RPMI7951 (cell line): ENCODE data around the gene JPT1. TPM values are rescaled to one million over a fixed set of nuclear protein-coding genes. Genes with fewer than 3 reads are reported as not detected.
"Not testable (repeated sequence)": the region's sequence is repeated elsewhere in the genome, so short reads cannot be mapped to it uniquely, and the experiment has no call there.

Source experiments
- DNase-seq: peaks from one replicate; pipeline ENCODE4 v3.0.0-alpha.2; 2012; ENCODE audit warnings: low read depth
- total RNA-seq: library from RNA; depleted of rRNA; stranded (reverse); fragments of >200 nt; shearing (Covaris generic); gene quantifications from 2 replicates; pipeline ENCODE4 v1.2.3, GENCODE V29; 2014

JPT1 gene
- total RNA-seq, 1 experiment from 2014 or later: 281 TPM

- peak; percentile 55 for DNase-seq
These were observed 23.6 kb downstream of the JPT1 start for GRCh38 chr17:75130632-75131277.

DNA sequence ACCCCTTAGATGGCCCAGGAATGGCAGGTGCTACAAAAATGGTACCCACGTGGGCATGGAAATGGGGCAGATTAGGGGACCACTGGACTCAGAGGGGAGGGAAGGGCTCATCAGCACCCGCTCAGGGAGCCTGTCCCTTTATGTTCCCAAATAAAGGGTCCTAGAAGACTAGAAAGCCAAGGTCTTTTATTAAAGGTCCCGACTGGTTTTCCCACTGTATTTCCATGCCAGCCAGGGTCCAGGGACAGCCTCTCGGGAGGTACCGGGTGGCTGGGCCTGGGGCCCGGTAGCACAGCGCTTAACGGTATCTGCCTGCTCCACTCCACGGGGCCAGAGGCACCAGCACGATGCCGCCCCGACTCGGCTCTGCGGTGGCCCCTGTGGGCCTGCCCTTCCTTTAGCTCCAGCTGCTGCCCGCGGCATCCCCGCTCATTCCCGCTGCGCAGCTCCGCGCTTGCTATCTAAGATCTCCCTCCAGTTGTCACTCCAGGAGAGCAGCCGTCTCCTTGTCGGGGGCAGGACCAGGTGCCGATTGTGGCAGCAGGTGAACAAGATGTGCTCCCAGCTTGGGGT lies 24.2 kb downstream of the JPT1 start:
- no peak for DNase-seq

- no peak for DNase-seq
These were observed 24.7 kb downstream of the JPT1 start for GRCh38 chr17:75129576-75129975.

DNA sequence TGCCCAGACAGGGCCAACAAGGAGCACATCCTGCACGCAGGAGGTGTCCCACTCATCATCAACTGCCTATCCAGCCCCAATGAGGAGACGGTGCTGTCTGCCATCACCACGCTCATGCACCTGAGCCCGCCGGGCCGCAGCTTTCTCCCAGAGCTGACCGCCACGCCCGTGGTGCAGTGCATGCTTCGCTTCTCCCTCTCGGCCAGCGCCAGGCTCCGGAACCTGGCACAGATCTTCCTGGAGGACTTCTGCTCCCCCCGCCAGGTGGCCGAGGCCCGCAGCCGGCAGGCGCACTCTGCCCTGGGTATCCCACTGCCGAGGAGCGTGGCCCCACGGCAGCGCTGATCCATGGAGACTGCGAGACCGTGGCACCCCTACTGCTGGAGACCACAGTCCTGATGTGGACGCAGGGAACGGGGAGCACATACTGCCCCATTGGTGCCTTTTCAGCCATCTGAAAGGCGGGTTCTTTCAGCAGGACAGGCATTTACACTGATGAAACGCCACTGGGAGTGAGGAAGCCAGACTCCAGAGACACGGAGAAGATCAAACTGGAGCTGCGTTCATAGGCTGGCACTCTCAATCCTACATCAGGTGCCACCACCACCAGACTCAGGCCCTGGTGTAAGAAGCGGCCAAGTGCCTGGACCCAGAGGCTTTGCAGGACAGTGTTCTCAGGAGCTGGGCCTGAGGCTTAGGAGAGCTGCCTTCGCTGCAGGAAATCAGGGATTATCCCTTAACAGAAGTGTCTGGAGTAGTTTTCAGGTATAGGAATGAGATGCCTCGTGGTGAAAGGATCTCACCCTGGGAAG lies 25.4 kb downstream of the JPT1 start:
- no peak for DNase-seq

GRCh38 chr17:75127936-75128335 lies 26.4 kb downstream of the JPT1 start:
- DNase-seq: not testable (repeated sequence)

GRCh38 chr17:75126954-75127353 lies 27.4 kb downstream of the JPT1 start:
- no peak for DNase-seq

DNA sequence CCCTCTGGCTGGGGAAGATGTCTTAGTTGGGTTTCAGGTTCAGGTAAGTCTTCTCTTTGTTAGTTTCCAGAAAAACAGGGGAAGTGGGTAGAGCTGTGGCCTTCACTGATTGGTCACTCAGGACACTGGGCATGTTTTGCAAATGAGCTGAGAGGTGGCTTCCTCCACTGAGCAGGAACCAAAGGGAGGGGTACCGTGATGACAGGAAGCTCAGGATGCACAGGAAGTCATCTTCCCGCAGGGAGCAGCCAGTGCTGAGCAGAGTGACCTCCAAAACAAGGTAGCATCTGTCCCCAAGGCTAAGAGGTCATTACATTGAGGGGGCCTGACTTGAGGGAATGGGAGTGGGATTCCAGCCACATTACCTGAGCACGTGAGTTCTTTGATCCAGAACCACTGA lies 28.3 kb downstream of the JPT1 start:
- DNase-seq: no peak

DNA sequence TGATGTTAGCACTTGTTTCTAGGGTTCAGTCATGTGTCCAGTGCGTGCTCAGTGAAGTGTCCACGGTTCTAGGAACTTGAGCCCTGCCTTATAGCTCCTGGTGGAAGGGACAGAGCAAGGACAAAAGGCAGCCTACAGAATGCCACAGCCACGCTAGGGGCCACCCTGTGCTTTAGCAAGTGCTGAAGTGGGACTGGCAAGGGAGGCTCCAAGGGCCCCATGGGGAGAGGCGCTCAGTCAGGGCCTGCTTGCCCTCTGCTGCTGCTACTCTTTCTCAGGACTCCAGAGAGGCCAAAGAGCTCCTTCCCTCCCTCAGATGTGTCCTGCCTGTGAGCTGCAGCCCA lies 29.5 kb downstream of the JPT1 start:
- no peak for DNase-seq

GRCh38 chr17:75124041-75124818 lies 30.1 kb downstream of the JPT1 start:
- peak; percentile 98 for DNase-seq

- DNase-seq: no peak
These were observed 36.0 kb downstream of the JPT1 start for GRCh38 chr17:75118307-75118706.

DNA sequence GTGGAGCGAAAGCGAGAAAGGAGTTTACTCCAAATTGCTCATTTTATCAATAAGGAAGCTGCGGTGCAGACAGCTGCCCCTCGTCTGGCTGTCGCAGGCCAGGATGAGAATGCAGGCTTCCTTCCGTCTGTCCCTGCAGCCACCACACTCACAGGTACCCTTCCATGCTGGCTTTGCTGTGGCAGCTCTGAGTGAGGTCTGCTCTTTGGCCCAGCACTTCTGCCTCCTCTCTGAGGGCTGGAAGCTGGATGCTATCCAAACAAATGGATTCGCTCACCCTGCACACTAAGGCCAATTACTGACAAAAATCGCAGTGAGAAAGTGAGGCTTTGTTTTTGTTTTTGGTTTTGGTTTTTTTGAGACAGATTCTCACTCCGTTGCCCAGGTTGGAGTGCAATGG lies 37.6 kb downstream of the JPT1 start:
- DNase-seq: no peak

- no peak for DNase-seq
These were observed 38.8 kb downstream of the JPT1 start for GRCh38 chr17:75115555-75115954.

GRCh38 chr17:75114552-75115314 lies 39.6 kb downstream of the JPT1 start:
- DNase-seq: no peak

DNA sequence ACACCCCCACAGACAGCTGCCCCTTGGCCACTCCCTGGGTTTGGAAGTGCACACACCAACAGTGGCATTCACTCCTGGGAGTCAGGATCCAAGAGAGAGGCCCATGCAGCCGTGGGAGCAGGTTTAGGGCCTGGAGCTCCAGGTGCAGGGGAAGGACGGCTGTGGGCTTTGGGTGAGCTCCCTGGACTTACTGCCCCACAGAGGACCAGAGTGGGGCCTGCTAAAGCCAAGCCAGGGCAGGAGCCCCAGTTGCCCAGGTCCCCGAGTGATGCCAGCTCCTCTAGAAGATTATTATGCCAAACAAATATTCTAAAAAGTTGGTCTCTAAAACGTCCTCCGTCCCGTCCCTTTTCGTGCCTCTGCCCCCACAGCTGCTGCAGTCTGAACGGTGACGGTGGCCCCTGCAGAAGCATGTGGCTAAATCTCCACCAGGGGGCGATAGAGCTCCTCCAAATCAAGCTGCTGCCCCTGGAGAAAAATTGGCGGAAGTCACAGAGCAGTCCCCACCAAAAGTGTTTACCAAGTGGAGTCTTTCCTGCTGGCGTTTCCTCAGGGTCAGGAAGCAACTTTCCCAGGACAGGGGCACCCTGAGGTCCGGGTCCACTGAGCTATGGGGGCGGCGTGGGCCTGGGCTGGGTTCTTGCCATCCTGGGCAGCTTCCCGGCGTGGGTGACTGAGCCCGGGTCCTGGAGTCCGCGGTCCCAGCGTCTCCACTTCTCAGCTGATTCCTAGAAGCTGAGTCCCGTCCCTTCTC lies 40.3 kb downstream of the JPT1 start:
- peak; percentile 82 for DNase-seq

- no peak for DNase-seq
These were observed 42.5 kb downstream of the JPT1 start for GRCh38 chr17:75111777-75112335.

DNA sequence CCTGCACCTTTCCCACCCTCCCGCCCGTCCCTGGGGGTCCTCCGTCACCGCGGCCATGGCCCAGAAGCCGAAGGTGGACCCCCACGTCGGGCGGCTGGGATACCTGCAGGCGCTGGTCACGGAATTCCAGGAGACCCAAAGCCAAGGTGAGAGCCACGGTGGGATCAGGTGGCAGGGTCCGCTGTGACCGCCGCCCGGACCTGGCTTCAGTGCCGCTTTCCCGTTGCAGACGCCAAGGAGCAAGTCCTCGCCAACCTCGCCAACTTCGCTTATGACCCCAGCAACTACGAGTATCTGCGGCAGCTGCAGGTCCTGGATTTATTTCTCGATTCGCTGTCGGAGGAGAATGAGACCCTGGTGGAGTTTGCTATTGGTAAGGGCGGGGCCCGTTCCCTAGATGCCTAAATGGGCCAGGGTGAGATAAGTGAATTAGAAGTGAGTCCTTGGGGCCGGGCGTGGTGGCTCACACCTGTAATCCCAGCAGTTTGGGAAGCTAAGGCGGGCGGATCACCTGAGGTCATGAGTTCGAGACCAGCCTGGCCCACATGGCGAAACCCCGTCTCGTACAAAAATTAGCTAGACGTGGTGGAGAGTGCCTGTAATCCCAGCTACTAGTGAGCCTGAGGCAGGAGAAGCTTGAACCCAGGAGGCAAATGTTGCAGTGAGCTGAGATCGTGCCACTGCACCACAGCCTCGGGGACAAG lies 43.9 kb downstream of the JPT1 start:
- DNase-seq: no peak

DNA sequence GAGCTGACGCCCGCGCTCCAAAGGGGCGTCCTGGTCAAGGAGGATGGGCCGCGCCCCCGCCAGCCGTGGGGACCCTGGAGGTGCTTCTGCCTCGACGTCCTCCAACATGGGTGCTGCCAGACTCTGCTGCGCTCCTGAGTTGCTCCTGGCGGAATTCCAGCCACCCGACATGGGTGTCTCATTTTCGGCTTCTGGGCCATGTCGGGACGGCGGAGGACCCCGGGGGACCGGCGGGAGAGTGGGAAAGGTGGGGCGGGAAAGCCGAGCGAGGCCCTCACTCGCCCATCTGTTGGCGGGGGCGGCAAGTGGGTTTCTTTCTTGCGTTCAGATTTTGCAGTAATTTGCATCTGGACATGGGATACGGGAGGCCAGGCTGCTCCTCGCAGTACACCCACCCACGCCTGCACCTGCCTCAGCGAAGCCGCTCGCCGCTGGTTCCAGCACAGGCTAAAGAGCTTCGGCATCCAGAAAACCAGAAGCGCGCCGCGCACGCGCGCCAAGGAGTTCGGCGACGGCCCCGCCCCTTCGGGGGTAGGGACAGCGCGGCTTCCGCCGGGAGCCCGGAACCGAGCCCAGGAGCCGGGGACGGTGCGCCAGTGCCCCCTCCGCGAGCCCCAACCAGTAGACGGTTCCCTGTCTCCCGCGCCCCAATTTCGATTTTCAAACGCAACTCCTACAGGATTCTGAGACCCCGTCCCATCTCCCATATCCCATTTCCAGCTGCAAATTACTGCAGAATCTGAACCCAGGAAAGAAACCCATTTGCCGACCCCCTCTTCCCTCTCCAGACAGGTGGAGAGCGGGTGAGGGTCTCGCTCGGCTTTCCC lies 44.7 kb downstream of the JPT1 start, which contains the start of gene ARMC7:
Gene ARMC7 (plus strand): TSS at position 563 of the 827 bp plus-strand sequence. CDS start 320 bp downstream, outside the sequence.
- peak; percentile 75 for DNase-seq

DNA sequence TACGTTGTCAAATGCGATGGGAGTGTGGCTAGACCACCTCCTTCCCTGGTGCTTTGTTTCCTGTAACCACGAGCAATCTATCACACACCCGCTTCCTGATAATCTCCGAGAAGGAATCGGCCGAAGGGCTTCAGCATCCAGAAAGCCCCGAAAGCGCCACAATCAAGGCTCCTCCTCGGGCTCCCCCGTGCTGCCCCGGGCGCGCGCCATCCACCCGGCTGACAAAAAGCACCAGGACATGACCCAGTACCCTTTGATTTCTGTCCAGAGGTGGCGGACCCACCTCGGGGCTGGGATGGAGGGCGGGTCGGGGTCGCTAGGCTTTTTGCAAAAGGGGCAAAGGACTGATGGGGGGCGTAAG lies 45.3 kb downstream of the JPT1 start:
- no peak for DNase-seq

DNA sequence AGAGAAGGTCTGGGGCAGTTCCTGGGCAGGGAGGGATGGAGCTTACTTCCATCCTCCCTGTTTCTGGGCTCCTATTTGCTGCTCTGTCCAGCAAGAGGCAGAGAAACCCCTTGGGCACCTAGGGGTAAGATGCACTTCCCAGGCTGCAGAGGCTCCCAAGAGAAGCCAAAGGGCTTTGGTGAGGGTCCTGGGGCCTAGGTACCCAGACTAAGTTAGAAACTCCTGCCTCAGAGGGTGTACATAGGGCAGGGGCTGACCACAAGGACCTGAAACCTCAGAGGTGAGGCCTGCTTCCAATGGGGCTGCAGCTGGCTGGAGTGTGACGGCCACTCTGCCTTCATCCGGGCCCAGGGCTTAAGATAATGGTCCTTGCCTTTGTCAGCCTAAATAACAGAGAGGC lies 46.1 kb downstream of the JPT1 start:
- no peak for DNase-seq
